IPS-20b (cell line): ENCODE data around the gene CHD3.

ENCODE experiments used
- H3K27ac ChIP-seq: one replicate; pipeline ENCODE4 v1.5.1; 2013; ENCODE audit warnings: low read length
- H3K27me3 ChIP-seq: 2 replicates; pipeline ENCODE4 v1.6.1; 2013; ENCODE audit warnings: mild to moderate bottlenecking, low read length, inconsistent platforms; ENCODE audit not compliant: insufficient read depth
- H3K36me3 ChIP-seq: 2 replicates; pipeline ENCODE4 v1.6.1; 2013; ENCODE audit warnings: low read depth, mild to moderate bottlenecking, inconsistent platforms, low read length, moderate library complexity; ENCODE audit not compliant: insufficient read depth
- H3K4me1 ChIP-seq: 2 replicates; pipeline ENCODE4 v1.6.1; 2013; ENCODE audit warnings: mild to moderate bottlenecking, control low read depth, inconsistent platforms, low read length, moderate library complexity; ENCODE audit not compliant: insufficient read depth
- H3K4me3 ChIP-seq: 2 replicates; pipeline ENCODE4 v1.5.1; 2013; ENCODE audit warnings: mild to moderate bottlenecking, low read length, inconsistent platforms
- H3K9ac ChIP-seq: 2 replicates; pipeline ENCODE4 v1.6.1; 2013; ENCODE audit warnings: low read depth, mild to moderate bottlenecking, inconsistent platforms, low read length, moderate library complexity
- H3K9me3 ChIP-seq: 2 replicates; pipeline ENCODE4 v1.6.1; 2013; ENCODE audit warnings: mild to moderate bottlenecking, low read depth, low read length, inconsistent platforms; ENCODE audit not compliant: insufficient read depth

CHD3 gene

DNA sequence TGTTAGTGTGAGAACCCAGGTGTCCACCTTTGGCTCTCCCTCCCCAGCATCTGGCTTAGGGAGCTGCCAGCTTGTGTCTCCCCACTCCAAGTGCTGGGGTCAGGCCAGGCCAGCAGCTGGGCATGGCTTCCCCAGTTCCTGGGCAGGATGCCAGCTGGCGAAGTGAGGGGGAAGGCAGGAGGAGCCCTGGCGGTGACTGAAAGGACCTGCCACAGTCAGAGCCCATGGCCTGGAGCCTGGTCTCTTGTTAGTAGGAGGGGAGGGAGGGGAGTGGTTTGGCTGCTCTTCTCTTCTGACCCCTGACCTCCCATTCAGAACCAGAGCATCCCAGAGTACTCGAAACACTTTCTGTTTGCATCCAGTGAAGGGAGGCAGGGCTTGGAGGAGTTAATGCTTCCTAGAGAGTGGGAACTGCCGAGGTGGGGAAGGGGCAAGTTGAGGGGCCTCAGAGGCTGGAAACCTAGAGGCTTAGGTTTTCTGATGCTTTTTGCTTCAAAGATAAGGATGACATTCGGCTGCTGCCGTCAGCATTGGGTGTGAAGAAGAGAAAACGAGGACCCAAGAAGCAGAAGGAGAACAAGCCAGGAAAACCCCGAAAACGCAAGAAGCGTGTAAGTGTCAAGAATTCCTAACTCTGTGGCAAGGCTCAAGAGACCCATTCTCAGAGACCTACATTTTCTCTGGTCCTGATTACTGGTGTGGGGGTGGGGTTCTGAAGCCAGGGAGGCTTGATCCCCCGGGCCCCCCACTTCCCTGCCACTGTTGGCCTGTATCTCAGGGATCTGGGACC is 772 bp downstream of the CHD3 start:
- H3K9ac ChIP-seq: no peak overlapping the region
- peaks cover 7% of the 10 kb centered on the region; the same call in 1 of the 2 replicates for H3K36me3 ChIP-seq
- peaks cover 20% of the 10 kb centered on the region; the same call in 1 of the 2 replicates for H3K27me3 ChIP-seq
- no peak overlapping the region for H3K27ac ChIP-seq
- no peaks in the 10 kb centered on the region for H3K9me3 ChIP-seq
- H3K4me1 ChIP-seq: peaks cover 21% of the 10 kb centered on the region; the same call in 1 of the 2 replicates
- no peak overlapping the region for H3K4me3 ChIP-seq

DNA sequence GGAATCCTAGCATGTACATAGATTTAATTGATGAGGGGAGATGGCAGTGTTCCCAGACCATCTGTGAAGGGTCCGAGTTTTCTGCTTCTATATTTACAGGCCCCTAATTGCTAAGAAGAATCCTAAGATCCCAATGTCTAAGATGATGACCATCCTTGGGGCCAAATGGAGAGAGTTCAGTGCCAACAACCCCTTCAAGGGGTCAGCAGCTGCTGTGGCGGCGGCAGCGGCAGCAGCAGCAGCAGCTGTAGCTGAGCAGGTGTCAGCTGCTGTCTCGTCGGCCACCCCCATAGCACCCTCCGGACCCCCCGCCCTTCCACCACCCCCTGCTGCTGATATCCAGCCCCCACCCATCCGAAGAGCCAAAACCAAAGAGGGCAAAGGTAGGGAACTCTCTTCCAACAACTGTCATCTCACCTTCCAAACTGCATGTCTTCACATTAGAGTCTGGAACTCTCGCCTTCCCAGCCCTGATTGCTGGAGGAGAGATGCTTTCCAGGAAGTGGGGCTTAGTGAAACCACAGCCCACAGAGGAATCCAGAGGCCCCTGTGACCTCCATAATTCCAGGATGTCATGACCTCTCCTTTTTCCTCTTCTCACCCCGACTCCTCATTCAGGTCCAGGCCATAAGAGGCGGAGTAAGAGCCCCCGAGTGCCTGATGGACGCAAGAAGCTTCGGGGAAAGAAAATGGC is 4.7 kb downstream of the CHD3 start:
- Histone ChIP-seq H3K27ac (no peak overlapping the region), H3K9me3 (no peaks in the 10 kb centered on the region), H3K36me3 (peaks cover 28% of the 10 kb centered on the region), H3K9ac (no peak overlapping the region), H3K4me1 (peaks cover 10% of the 10 kb centered on the region; the same call in 1 of the 2 replicates), H3K4me3 (no peak overlapping the region), H3K27me3 (no peaks in the 10 kb centered on the region; the same call in 1 of the 2 replicates)

DNA sequence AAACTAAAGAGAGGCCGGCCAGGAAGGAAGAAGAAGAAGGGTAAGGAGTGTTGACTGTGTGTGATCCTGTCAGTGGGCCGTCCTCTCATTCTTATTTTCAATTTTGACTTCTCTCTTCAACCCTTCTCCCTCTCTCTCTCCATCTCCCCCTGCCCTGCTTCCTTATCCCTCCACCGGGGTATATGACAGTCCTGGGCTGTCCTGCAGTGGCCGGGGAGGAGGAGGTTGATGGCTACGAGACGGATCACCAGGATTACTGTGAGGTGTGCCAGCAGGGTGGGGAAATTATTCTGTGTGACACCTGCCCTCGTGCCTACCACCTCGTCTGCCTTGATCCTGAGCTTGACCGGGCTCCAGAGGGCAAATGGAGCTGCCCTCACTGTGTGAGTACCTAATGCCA is 5.6 kb downstream of the CHD3 start:
- peaks cover 34% of the 10 kb centered on the region for H3K36me3 ChIP-seq
- H3K4me3 ChIP-seq: no peak overlapping the region
- no peaks in the 10 kb centered on the region for H3K9me3 ChIP-seq
- H3K27me3 ChIP-seq: no peaks in the 10 kb centered on the region
- no peak overlapping the region for H3K9ac ChIP-seq
- peaks cover 2% of the 10 kb centered on the region; the same call in 1 of the 2 replicates for H3K4me1 ChIP-seq
- H3K27ac ChIP-seq: no peak overlapping the region

DNA sequence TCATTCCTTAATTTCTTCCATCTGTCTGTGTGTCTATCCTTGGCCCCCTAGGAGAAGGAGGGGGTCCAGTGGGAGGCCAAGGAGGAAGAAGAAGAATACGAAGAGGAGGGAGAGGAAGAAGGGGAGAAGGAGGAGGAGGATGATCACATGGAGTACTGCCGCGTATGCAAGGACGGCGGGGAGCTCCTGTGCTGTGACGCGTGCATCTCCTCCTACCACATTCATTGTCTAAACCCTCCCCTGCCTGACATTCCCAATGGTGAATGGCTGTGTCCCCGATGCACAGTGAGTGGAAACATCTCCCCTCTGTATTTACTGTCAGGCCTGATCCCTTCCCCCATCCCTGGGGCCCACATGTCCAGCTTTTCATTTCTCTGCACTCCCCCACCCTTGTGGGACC is 6.3 kb downstream of the CHD3 start:
- no peaks in the 10 kb centered on the region for H3K9me3 ChIP-seq
- H3K4me3 ChIP-seq: no peak overlapping the region
- H3K9ac ChIP-seq: no peak overlapping the region
- H3K27ac ChIP-seq: no peak overlapping the region
- no peaks in the 10 kb centered on the region for H3K27me3 ChIP-seq
- no peaks in the 10 kb centered on the region for H3K4me1 ChIP-seq
- peaks cover 37% of the 10 kb centered on the region for H3K36me3 ChIP-seq

DNA sequence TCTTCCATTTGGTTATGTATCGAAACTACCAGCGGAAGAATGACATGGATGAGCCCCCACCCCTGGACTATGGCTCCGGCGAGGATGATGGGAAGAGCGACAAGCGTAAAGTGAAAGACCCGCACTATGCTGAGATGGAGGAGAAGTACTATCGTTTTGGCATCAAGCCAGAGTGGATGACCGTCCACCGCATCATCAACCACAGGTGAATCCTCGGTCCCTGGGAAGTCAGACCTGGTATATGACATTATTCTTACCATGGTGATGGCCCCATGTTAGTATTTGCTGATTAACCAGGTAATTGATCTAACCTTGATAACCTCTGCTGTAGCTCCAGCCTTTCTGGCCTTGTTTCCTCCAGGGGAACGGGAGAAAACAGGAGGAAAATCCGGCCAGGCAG is 8.5 kb downstream of the CHD3 start:
- H3K27me3 ChIP-seq: no peaks in the 10 kb centered on the region
- no peaks in the 10 kb centered on the region for H3K9me3 ChIP-seq
- H3K27ac ChIP-seq: no peak overlapping the region
- peaks cover 51% of the 10 kb centered on the region for H3K36me3 ChIP-seq
- no peak overlapping the region for H3K4me3 ChIP-seq
- no peak overlapping the region for H3K9ac ChIP-seq
- no peaks in the 10 kb centered on the region for H3K4me1 ChIP-seq

DNA sequence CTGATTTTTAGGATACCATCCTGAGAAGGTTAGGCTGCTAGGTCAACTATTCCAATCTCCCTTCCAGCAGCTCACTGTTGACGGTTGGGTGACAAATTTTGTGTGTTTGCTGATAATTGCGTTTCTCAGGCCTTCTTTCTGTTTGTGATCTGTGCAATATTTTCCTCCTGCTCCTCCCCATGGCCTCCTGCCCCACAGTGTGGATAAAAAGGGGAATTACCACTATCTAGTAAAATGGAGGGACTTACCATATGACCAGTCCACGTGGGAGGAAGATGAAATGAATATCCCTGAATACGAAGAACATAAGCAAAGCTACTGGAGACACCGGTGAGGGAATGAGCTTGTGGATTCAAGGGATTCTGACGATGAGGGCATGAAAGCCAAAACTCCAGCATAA is 9.2 kb downstream of the CHD3 start:
- Histone ChIP-seq H3K36me3 (peaks cover 51% of the 10 kb centered on the region), H3K9ac (no peak overlapping the region), H3K27ac (no peak overlapping the region), H3K4me1 (no peaks in the 10 kb centered on the region), H3K4me3 (no peak overlapping the region), H3K27me3 (no peaks in the 10 kb centered on the region), H3K9me3 (no peaks in the 10 kb centered on the region)

DNA sequence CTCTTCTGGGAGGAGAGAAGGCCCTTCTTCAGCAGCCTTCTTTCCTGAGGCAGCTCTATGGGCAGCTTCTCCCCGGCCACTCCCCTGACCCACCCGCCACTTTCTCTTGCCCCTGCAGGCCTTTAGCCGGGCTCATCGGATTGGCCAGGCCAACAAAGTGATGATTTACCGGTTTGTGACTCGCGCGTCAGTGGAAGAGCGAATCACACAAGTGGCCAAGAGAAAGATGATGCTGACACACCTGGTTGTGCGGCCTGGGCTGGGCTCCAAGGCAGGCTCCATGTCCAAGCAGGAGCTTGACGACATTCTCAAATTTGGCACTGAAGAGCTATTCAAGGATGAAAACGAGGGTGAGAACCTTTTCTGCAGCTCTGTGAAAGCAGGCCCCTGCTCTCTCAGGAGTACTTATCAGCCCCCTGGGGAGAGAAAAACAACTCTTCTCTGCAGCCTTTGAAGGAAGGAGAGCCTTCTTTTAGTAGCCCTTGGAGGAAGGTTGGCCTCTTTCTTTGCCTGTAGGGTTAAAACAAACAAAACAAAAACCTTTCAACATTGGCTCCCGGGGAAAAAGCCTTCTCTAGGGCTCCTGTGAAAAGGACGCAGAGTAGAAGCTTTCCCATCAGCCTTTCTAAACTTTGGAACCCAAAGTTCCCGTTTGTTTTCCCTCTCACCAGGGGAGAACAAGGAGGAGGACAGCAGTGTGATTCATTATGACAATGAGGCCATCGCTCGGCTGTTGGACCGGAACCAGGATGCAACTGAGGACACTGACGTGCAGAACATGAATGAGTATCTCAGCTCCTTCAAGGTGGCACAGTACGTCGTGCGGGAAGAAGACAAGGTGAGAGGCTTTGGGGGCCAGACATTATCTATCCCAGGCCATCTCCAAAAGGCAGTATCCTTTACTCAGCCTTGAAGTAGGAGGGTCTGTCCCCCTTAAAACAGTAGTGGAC is 14.8 kb downstream of the CHD3 start:
- peaks cover 42% of the 10 kb centered on the region for H3K36me3 ChIP-seq
- H3K4me1 ChIP-seq: no peaks in the 10 kb centered on the region; the same call in 1 of the 2 replicates

DNA sequence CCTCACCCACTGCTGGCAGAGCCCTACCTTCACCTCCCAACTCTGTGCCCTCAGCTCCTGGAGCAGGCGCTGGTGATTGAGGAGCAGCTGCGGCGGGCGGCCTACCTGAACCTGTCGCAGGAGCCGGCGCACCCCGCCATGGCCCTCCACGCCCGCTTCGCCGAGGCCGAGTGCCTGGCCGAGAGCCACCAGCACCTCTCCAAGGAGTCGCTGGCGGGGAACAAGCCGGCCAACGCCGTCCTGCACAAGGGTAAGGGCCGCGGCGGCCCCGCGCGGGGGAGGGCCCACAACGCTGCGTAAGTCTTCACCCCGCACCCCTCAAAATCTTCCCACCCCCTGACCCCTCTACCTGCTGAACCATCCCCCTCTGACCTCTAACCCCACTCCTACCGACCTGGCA is 20.5 kb downstream of the CHD3 start:
- peaks cover 2% of the 10 kb centered on the region; the same call in 1 of the 2 replicates for H3K27me3 ChIP-seq
- H3K4me1 ChIP-seq: no peaks in the 10 kb centered on the region
- H3K27ac ChIP-seq: no peak overlapping the region
- H3K9ac ChIP-seq: no peak overlapping the region
- peaks cover 20% of the 10 kb centered on the region; the same call in 1 of the 2 replicates for H3K36me3 ChIP-seq
- no peaks in the 10 kb centered on the region for H3K9me3 ChIP-seq
- no peak overlapping the region for H3K4me3 ChIP-seq

More for the DNA sequence above, 14.8 kb downstream of the CHD3 start:
- no peak overlapping the region; the same call in 1 of the 2 replicates for H3K9ac ChIP-seq
- no peak overlapping the region for H3K4me3 ChIP-seq
- no peaks in the 10 kb centered on the region for H3K9me3 ChIP-seq
- no peaks in the 10 kb centered on the region for H3K27me3 ChIP-seq
- no peak overlapping the region for H3K27ac ChIP-seq

DNA sequence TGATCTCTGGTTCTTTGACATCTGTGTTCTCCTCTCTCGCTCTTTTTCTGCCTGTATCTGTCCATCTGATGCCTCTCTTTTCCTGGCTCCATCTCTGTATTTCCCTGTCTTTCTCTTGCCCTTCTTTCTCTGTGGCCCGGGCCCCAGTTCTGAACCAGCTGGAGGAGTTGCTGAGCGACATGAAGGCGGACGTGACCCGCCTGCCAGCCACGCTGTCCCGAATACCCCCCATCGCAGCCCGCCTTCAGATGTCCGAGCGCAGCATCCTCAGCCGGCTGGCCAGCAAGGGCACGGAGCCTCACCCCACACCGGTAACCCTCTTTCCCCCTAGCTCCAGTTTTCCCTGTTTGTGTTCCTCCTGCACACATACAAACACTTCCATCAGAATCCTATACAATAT is 21.7 kb downstream of the CHD3 start:
- Histone ChIP-seq H3K36me3 (0 out of 2 replicates have a peak, but pooled peaks cover 13% of the 10 kb centered on the region), H3K27me3 (peaks cover 14% of the 10 kb centered on the region), H3K4me3 (no peak overlapping the region), H3K4me1 (no peaks in the 10 kb centered on the region; the same call in 1 of the 2 replicates), H3K27ac (no peak overlapping the region), H3K9me3 (no peaks in the 10 kb centered on the region), H3K9ac (no peak overlapping the region)

DNA sequence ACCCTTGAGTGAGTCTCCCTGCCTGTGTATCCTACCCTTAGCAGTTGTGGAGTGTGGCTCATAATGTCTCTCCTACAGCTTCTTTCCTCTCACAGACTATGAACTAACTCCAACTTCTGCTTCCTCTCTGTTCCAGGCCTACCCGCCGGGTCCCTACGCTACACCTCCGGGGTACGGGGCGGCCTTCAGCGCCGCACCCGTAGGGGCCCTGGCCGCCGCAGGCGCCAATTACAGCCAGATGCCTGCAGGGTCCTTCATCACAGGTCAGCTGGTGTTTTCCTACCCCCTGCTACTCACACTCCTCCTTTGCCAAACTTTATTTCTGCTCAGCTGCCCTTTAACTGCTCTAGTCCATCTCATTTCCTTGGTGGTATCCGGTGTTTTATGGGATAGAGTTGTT is 22.1 kb downstream of the CHD3 start:
- Histone ChIP-seq H3K36me3 (0 out of 2 replicates have a peak, but pooled peaks cover 13% of the 10 kb centered on the region), H3K9me3 (no peaks in the 10 kb centered on the region), H3K4me3 (no peak overlapping the region), H3K27me3 (peaks cover 15% of the 10 kb centered on the region), H3K9ac (no peak overlapping the region), H3K4me1 (no peaks in the 10 kb centered on the region; the same call in 1 of the 2 replicates), H3K27ac (no peak overlapping the region)

DNA sequence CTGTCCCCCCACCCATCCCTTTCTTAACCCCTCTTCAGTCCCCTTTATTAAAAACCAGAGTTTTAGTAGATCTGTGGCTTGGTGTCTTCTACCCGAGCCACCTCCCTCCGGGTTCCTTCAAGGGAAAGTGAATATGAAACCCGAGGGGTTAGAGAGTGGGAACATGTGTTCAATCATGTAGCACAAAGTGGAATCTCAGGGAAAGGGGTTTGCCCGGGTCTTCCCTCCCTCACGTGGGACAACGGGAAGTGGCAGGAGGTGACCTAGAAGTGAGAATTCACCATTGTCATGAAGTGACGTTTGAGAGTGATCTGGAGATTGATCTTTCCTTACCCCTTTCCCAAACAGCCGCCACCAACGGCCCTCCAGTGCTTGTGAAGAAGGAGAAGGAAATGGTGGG is 22.5 kb downstream of the CHD3 start:
- Histone ChIP-seq H3K27ac (no peak overlapping the region), H3K27me3 (peaks cover 17% of the 10 kb centered on the region), H3K4me3 (no peak overlapping the region), H3K9me3 (no peaks in the 10 kb centered on the region), H3K9ac (no peak overlapping the region), H3K4me1 (no peaks in the 10 kb centered on the region; the same call in 1 of the 2 replicates), H3K36me3 (0 out of 2 replicates have a peak, but pooled peaks cover 13% of the 10 kb centered on the region)
